Activated CD4-positive, alpha-beta T cell treated with anti-CD3 and anti-CD28 coated beads, Interleukin-2, amount 50 U/mL, for 1 hour (primary cell): ENCODE data around the gene FAM50A.

Experiments
- DNase-seq: peaks from one replicate; pipeline ENCODE4 v3.0.0-alpha.2; 2020

FAM50A gene

GRCh38 chrX:154417157-154417556, 26.8 kb upstream of the FAM50A start:
- no peak for DNase-seq

GRCh38 chrX:154419189-154419588, 24.8 kb upstream of the FAM50A start:
- no peak for DNase-seq

GRCh38 chrX:154419688-154420401, 24.1 kb upstream of the FAM50A start:
- DNase-seq, result no peak

GRCh38 chrX:154420402-154420756, 23.6 kb upstream of the FAM50A start:
- DNase-seq, result no peak

- DNase-seq, result no peak
Measured at GRCh38 chrX:154426916-154427770, 16.8 kb upstream of the FAM50A start.

GRCh38 chrX:154428176-154429171, 15.5 kb upstream of the FAM50A start, which contains the start of gene ATP6AP1:
Gene ATP6AP1, plus strand, starts transcription at chrX:154428677. Its CDS starts 16 bp downstream, at chrX:154428693.
- peak; percentile 81 for DNase-seq

GRCh38 chrX:154429711-154430110, 14.2 kb upstream of the FAM50A start:
- DNase-seq, result no peak

GRCh38 chrX:154430479-154430878, 13.5 kb upstream of the FAM50A start:
- no peak for DNase-seq

GRCh38 chrX:154430916-154431315, 13.0 kb upstream of the FAM50A start:
- no peak for DNase-seq

GRCh38 chrX:154431341-154431740, 12.6 kb upstream of the FAM50A start:
- DNase-seq, result no peak

- DNase-seq, result no peak
Measured at GRCh38 chrX:154432210-154432609, 11.7 kb upstream of the FAM50A start.

GRCh38 chrX:154433605-154434004, 10.3 kb upstream of the FAM50A start:
- no peak for DNase-seq

GRCh38 chrX:154434394-154435168, 9.4 kb upstream of the FAM50A start:
- no peak for DNase-seq

GRCh38 chrX:154435171-154435733, 8.7 kb upstream of the FAM50A start:
- no peak for DNase-seq

- peak; percentile 40 for DNase-seq
Measured at GRCh38 chrX:154436374-154436982, 7.5 kb upstream of the FAM50A start.

GRCh38 chrX:154436983-154437752, 6.8 kb upstream of the FAM50A start, which contains the start of gene GDI1:
Gene GDI1, plus strand, starts transcription at chrX:154437154. Its CDS starts 101 bp downstream, at chrX:154437255.
- peak; percentile 49 for DNase-seq

GRCh38 chrX:154437971-154438893, 5.7 kb upstream of the FAM50A start:
- DNase-seq, result no peak

GRCh38 chrX:154439841-154440240, 4.1 kb upstream of the FAM50A start:
- DNase-seq, result no peak
